8988T (cell line): ENCODE results near the gene FAM163B.

Experiments used
- DNase-seq: peaks from one replicate; pipeline ENCODE4 v3.0.0; 2011

FAM163B gene

GRCh38 chr9:133595910-133596309 is 13.3 kb downstream of the FAM163B start:
- DNase-seq = no peak

GRCh38 chr9:133594310-133594709 is 14.9 kb downstream of the FAM163B start:
- DNase-seq = no peak

- DNase-seq = no peak
These were observed 15.5 kb downstream of the FAM163B start for GRCh38 chr9:133593587-133594253.

- DNase-seq = no peak
These were observed 16.3 kb downstream of the FAM163B start for GRCh38 chr9:133592731-133593409.

- DNase-seq = no peak
These were observed 17.2 kb downstream of the FAM163B start for GRCh38 chr9:133591985-133592384.

- no peak for DNase-seq
These were observed 17.9 kb downstream of the FAM163B start for GRCh38 chr9:133591116-133591910.

- no peak for DNase-seq
These were observed 18.8 kb downstream of the FAM163B start for GRCh38 chr9:133590231-133590855.

- peak; percentile 52 for DNase-seq
These were observed 19.5 kb downstream of the FAM163B start for GRCh38 chr9:133589454-133590227.

GRCh38 chr9:133587466-133587865 is 21.7 kb downstream of the FAM163B start:
- no peak for DNase-seq

- DNase-seq = no peak
These were observed 22.1 kb downstream of the FAM163B start for GRCh38 chr9:133587051-133587450.

GRCh38 chr9:133585481-133586351 is 23.5 kb downstream of the FAM163B start:
- DNase-seq = no peak

- no peak for DNase-seq
These were observed 24.4 kb downstream of the FAM163B start for GRCh38 chr9:133584559-133585476.

- no peak for DNase-seq
These were observed 25.0 kb downstream of the FAM163B start for GRCh38 chr9:133584167-133584558.

GRCh38 chr9:133583586-133583985 is 25.6 kb downstream of the FAM163B start:
- DNase-seq = no peak

GRCh38 chr9:133583111-133583510 is 26.1 kb downstream of the FAM163B start:
- DNase-seq = no peak

- no peak for DNase-seq
These were observed 26.6 kb downstream of the FAM163B start for GRCh38 chr9:133582501-133583045.

- DNase-seq = no peak
These were observed 27.5 kb downstream of the FAM163B start for GRCh38 chr9:133581513-133582343.

- no peak for DNase-seq
These were observed 28.2 kb downstream of the FAM163B start for GRCh38 chr9:133581011-133581410.

- no peak for DNase-seq
These were observed 28.8 kb downstream of the FAM163B start for GRCh38 chr9:133580419-133580738.
